Measurements from ENCODE around the gene SLC6A19.
A peak's percentile ranks its signal among the peaks of the same experiment; 100 is the strongest.
"Not testable (repeated sequence)": the region's sequence is repeated elsewhere in the genome, so short reads cannot be mapped to it uniquely, and the experiment has no call there.

Gene SLC6A19

DNA sequence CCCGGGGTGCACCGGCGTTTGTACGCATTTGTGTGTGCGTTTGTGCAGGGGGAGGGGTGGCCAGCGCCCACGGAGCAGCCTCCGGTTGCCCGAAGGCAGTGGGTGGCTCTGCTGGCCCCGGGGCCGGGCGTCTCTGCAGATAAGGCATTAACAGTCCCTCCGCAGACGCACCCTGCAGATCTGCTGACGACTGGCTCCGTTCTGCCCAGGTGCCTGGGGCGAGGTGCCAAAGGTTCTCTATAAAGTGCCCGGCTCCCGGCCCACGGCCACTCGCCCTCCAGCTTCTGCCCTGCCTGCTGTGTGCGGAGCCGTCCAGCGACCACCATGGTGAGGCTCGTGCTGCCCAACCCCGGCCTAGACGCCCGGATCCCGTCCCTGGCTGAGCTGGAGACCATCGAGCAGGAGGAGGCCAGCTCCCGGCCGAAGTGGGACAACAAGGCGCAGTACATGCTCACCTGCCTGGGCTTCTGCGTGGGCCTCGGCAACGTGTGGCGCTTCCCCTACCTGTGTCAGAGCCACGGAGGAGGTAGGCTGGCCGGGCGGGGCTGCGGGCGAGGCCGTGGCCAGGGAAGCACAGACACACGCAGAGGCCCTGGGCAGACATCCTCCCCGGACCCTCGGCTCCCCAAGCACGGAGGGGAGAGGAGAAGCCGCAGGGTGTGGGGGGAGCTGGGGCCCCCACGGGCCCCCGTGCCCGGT is at the start of gene SLC6A19:
SLC6A19 (plus strand) TSS at position 269 of the 699 bp plus-strand sequence; CDS start at position 325, 56 bp downstream.
- Mint-ChIP-seq H3K36me3 (no peaks in the 10 kb centered on the region), H3K4me1 (no peaks in the 10 kb centered on the region), H3K4me3 (no peak within 1 kb of the TSS), H3K27me3 (peaks cover 10 to 14% of the 10 kb centered on the region in 2 donors), H3K27ac (no peak within 1 kb of the TSS), H3K9me3 (no peaks in the 10 kb centered on the region)
- DNase-seq (no peak), ATAC-seq (replicated peaks) (no peak)

DNA sequence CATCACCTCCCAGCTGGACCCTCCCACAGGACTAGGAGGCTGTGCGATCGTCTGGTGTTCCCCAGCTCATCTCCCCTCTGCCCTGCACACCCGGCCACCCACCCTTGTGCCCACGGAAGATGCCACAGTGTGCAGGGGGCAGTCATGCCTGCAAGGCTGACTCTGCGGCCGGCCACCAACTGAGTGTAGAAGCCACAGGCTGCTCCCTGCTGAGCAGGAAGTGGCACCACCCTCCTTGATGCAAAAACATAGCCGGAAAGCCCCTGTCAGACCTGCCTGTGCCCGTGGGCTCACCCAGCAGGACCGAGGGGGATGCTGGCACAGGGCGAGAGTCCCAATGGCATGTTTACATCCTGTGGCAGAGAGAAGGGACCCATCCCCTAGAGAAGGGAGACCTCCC is 49.2 kb upstream of the SLC6A19 start:
- Mint-ChIP-seq H3K36me3 (peaks cover under 1 to 2% of the 10 kb centered on the region in 2 donors), H3K27ac (peak overlapping the region; percentile 62), H3K4me3 (peak overlapping the region; percentile 22 to 66), H3K27me3 (peaks cover 11 to 36% of the 10 kb centered on the region in 2 donors), H3K9me3 (peaks cover under 1 to 4% of the 10 kb centered on the region in 2 donors), H3K4me1 (peaks cover 33 to 37% of the 10 kb centered on the region in 2 donors)
- ATAC-seq (replicated peaks) = peak; percentile 86 to 90
- peak; percentile 58 for DNase-seq

DNA sequence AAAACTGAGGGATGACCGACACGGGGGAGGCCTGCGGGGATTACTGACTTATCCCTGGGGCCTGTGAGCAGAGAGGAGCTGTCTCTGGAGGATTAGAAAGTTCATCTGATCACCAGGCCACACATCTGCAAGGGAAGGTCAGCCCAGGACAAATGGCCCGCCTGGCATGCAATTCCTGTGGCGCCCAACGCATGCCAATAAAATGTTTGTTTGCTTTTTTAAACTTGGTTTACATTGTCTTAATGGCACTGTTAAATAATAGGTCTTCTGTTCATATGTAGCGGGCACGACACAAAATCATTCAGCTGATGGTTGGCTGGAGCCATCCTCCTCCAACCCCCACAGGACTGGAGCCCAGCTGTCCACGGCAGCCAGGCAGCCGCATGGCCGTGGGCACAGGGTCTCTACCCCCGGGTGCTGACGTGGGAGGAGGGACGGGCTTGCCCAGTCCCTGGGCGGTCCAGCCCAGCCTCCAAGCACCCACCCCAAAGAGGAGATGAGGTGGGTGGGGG is 48.6 kb upstream of the SLC6A19 start:
- Mint-ChIP-seq H3K4me1 (peaks cover 38 to 44% of the 10 kb centered on the region in 2 donors), H3K27me3 (peaks cover 18 to 37% of the 10 kb centered on the region in 2 donors), H3K9me3 (peaks cover 7 to 10% of the 10 kb centered on the region in 2 donors), H3K4me3 (no peak overlapping the region), H3K27ac (no peak overlapping the region), H3K36me3 (peaks cover 7 to 8% of the 10 kb centered on the region in 2 donors)
- DNase-seq (no peak), ATAC-seq (replicated peaks) (no peak)

DNA sequence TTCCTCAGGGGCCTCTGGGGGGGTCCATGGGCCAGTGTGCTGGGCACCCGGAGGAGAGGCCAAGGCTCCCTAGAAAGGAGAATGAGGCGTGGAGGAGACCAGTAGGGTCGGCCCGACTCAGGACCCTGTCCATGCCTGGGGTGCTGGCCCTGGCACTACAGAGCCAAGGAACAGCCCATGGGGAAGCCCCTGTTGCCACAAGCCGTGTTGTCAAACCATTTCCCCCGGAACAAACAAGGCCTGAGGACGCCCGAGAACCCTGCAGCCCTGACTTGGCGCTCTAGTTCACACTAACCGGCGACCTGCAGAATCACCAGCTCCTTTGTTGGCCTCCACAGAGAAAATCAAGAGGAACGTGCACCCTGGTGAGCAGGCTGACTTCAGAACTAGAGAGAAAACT is 48.0 kb upstream of the SLC6A19 start:
- peaks cover 9% of the 10 kb centered on the region in 2 donors for H3K36me3 Mint-ChIP-seq
- H3K27ac Mint-ChIP-seq = peak overlapping the region; percentile 20
- peaks cover 38 to 44% of the 10 kb centered on the region in 2 donors for H3K4me1 Mint-ChIP-seq
- H3K9me3 Mint-ChIP-seq = peaks cover 7 to 11% of the 10 kb centered on the region in 2 donors
- H3K4me3 Mint-ChIP-seq = peak overlapping the region in 1 of 2 donors; percentile 29
- DNase-seq = no peak
- ATAC-seq (replicated peaks) = peak; percentile 35 to 56
- peaks cover 24 to 43% of the 10 kb centered on the region in 2 donors for H3K27me3 Mint-ChIP-seq

- H3K4me1 Mint-ChIP-seq = peaks cover 36 to 44% of the 10 kb centered on the region in 2 donors
- peaks cover 7 to 11% of the 10 kb centered on the region in 2 donors for H3K9me3 Mint-ChIP-seq
- H3K27ac Mint-ChIP-seq = no peak overlapping the region
- DNase-seq = no peak
- H3K4me3 Mint-ChIP-seq = peak overlapping the region; percentile 40 to 45
- H3K36me3 Mint-ChIP-seq = peaks cover 9% of the 10 kb centered on the region in 2 donors
- no peak for ATAC-seq (replicated peaks)
- peaks cover 39 to 62% of the 10 kb centered on the region in 2 donors for H3K27me3 Mint-ChIP-seq
These were observed 46.0 kb upstream of the SLC6A19 start for GRCh38 chr5:1155191-1156032.

- no peak overlapping the region for H3K4me3 Mint-ChIP-seq
- peaks cover 34 to 41% of the 10 kb centered on the region in 2 donors for H3K4me1 Mint-ChIP-seq
- no peak for ATAC-seq (replicated peaks)
These were observed 45.2 kb upstream of the SLC6A19 start for GRCh38 chr5:1156033-1156753.

DNA sequence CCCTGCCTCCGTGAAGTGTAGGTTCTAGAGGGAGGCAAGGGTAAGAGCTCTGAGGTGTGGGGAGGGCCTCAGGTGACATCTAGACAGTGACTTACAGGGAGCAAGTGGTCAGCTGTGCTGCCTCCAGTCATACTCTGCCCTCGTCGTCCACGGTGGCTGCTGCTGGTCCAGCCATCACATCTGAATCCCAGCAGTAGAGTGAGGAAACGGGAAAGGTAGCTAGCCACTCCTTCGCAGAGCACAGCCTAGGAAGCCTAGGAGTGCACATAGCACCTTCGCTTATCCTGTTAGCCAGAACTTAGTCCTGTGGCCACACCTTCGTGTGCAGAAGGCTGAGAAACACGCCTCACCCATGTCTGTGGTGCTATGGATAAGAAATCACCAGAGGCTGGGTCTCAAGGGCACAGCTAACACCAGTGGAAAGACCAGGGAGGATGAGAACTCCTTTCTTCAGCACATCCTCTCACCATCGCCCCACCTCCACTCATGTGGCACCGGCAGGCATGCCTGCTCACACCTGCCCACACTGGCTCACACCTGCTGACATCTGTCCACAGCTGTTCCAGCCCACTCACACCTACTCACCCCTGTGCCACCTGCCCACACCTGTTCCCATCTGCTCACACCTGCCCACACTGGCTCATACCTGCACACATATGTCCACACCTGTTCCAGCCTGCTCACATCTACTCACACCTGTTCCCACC is 44.5 kb upstream of the SLC6A19 start:
- Mint-ChIP-seq H3K27ac (no peak overlapping the region), H3K4me1 (peaks cover 30 to 35% of the 10 kb centered on the region in 2 donors)

More at GRCh38 chr5:1156033-1156753, 45.2 kb upstream of the SLC6A19 start:
- peaks cover 7 to 11% of the 10 kb centered on the region in 2 donors for H3K9me3 Mint-ChIP-seq
- DNase-seq = no peak
- H3K27ac Mint-ChIP-seq = no peak overlapping the region
- H3K36me3 Mint-ChIP-seq = peaks cover 9% of the 10 kb centered on the region in 2 donors
- H3K27me3 Mint-ChIP-seq = peaks cover 39 to 65% of the 10 kb centered on the region in 2 donors

DNA sequence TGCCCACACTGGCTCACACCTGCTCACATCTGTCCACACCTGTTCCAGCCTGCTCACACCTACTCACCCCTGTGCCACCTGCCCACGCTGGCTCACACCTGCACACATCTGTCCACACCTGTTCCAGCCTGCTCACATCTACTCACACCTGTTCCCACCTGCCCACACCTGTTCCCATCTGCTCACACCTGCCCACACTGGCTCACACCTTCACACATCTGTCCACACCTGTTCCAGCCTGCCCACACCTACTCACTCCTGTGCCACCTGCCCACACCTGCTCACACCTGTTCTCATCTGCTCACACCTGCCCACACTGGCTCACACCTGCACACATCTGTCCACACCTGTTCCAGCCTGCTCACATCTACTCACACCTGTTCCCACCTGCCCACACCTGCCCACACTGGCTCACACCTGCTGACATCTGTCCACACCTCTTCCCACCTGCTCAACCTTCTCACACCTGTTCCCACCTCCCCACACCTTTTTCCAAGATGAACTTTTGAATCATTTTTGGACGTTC is 43.9 kb upstream of the SLC6A19 start:
- ATAC-seq (replicated peaks); H3K27ac Mint-ChIP-seq; DNase-seq; H3K36me3 Mint-ChIP-seq: not testable (repeated sequence)
- Mint-ChIP-seq H3K4me1 (peaks cover 23 to 29% of the 10 kb centered on the region in 2 donors), H3K27me3 (peaks cover 39 to 58% of the 10 kb centered on the region in 2 donors), H3K4me3 (peak overlapping the region in 1 of 2 donors; percentile 2), H3K9me3 (peaks cover 7 to 11% of the 10 kb centered on the region in 2 donors)

More for the DNA sequence above, 44.5 kb upstream of the SLC6A19 start:
- ATAC-seq (replicated peaks) = no peak
- peak overlapping the region in 1 of 2 donors; percentile 2 for H3K4me3 Mint-ChIP-seq
- peaks cover 9% of the 10 kb centered on the region in 2 donors for H3K36me3 Mint-ChIP-seq
- H3K9me3 Mint-ChIP-seq = peaks cover 7 to 11% of the 10 kb centered on the region in 2 donors
- H3K27me3 Mint-ChIP-seq = peaks cover 39 to 64% of the 10 kb centered on the region in 2 donors
- no peak for DNase-seq

DNA sequence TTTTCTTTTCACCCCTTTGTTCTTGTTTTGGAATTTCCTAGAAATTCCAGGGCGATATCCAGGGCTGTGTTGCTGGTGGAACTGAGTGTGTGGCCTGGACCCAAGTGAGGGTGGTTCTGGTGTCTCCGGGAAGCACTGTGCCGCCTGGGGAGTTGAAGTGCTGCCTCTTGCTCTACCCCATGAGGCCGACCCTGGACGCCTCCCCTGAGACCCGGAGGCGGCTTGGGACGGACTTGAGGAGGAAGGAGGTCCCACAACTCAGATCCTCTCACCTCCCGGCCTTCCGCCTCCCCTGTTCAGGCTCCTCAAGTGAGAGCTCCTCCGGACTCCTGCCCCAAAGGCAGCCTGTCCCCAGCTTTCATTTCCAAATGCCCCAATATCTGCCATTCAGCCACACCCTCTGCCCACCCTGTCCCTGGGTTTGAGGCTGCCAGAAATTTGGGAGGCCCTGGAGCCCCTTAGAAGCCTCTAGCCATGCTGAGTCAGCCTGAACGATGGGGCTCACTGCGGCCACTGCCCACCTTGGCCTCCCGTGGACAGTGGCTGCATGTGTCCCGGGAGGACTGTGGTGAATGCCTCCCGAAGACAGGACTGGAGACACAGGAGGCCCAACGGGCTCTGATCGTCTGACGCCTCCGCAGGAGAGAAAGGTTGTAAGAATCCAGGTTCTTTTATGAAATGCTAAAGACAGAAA is 42.6 kb upstream of the SLC6A19 start:
- ATAC-seq (replicated peaks) = no peak
- no peak overlapping the region for H3K27ac Mint-ChIP-seq

DNA sequence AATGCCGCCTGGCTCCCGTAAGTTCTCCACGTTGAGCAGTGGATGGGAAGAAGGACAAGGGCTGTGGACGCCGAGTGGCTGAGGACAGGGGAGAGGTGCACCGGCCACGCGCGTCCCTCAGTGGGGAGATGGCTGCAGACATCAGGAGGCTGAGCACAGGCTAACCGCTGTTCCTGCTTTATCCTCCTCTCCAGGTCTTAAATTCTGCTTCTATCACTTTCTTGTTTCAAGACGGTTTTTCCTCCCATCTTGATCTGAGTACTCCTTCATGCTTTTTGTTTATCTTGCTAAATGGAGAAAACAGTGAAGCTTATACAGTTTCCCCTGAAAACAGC is 42.1 kb upstream of the SLC6A19 start:
- H3K27ac Mint-ChIP-seq = no peak overlapping the region
- DNase-seq (no peak), ATAC-seq (replicated peaks) (no peak)
- peaks cover 35 to 48% of the 10 kb centered on the region in 2 donors for H3K27me3 Mint-ChIP-seq
- H3K4me3 Mint-ChIP-seq = no peak overlapping the region
- H3K9me3 Mint-ChIP-seq = peaks cover 7 to 11% of the 10 kb centered on the region in 2 donors
- peaks cover 9% of the 10 kb centered on the region in 2 donors for H3K36me3 Mint-ChIP-seq
- H3K4me1 Mint-ChIP-seq = peaks cover 12 to 17% of the 10 kb centered on the region in 2 donors

More for the DNA sequence above, 42.6 kb upstream of the SLC6A19 start:
- peaks cover 38 to 51% of the 10 kb centered on the region in 2 donors for H3K27me3 Mint-ChIP-seq
- no peak for DNase-seq
- peaks cover 17 to 23% of the 10 kb centered on the region in 2 donors for H3K4me1 Mint-ChIP-seq
- H3K36me3 Mint-ChIP-seq = peaks cover 9% of the 10 kb centered on the region in 2 donors
- H3K9me3 Mint-ChIP-seq = peaks cover 7 to 11% of the 10 kb centered on the region in 2 donors
- no peak overlapping the region for H3K4me3 Mint-ChIP-seq

DNA sequence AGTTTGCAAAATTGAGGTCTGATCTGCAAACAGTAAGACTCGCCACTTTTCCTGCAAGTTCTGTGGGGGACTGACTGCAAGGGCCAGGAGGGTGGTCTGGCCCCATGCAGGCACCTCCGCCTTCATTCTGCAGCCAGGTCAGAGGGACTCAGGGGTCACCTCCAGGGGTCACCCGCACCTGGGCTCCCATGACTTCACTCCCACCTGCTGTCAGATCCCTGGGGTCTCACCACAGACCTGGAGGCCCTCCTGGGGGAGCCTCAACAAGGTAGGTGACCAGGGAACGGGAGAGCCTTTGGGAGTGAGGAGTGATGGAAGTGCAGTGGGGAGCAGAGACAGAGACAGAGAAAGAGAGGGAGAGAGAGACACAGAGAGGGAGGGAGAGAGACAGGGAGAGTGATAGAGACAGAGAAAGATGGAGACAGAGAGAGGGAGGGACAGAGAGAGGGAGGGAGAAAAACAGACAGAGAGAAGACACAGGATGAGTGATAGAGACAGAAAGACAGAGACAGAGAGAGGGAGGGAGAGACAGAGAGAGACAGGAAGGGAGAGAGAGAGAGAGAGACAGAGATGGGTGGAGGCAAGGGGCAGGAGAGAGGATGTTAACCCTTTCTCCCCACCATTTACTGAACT is 41.5 kb upstream of the SLC6A19 start:
- peaks cover 38 to 51% of the 10 kb centered on the region in 2 donors for H3K27me3 Mint-ChIP-seq
- DNase-seq (no peak), ATAC-seq (replicated peaks) (no peak)
- H3K4me1 Mint-ChIP-seq = peaks cover 12 to 14% of the 10 kb centered on the region in 2 donors
- H3K9me3 Mint-ChIP-seq = peaks cover 7 to 11% of the 10 kb centered on the region in 2 donors
- H3K27ac Mint-ChIP-seq = no peak overlapping the region
- H3K36me3 Mint-ChIP-seq = peaks cover 9% of the 10 kb centered on the region in 2 donors
- H3K4me3 Mint-ChIP-seq = no peak overlapping the region

- Mint-ChIP-seq H3K9me3 (peaks cover 7 to 11% of the 10 kb centered on the region in 2 donors), H3K4me3 (no peak overlapping the region), H3K27ac (no peak overlapping the region), H3K4me1 (peaks cover 10 to 14% of the 10 kb centered on the region in 2 donors), H3K36me3 (peaks cover 9% of the 10 kb centered on the region in 2 donors), H3K27me3 (peaks cover 43 to 61% of the 10 kb centered on the region in 2 donors)
- no peak for ATAC-seq (replicated peaks)
- DNase-seq = no peak
These were observed 40.1 kb upstream of the SLC6A19 start for GRCh38 chr5:1161108-1161832.

All from stimulated activated naive B cell treated with anti-CD40 and anti-IgM and Interleukin-4, amounts not matched to agents 10 μg/mL and 1 μg/mL and 100 μg/mL, for 72 hours (primary cell).